Activated CD4-positive, alpha-beta T cell treated with anti-CD3 and anti-CD28 coated beads for 4 hours (primary cell): ENCODE measurements around the gene CYP11A1.
A peak's percentile ranks its signal among the peaks of the same experiment; 100 is the strongest.
"Not testable (repeated sequence)": the region's sequence is repeated elsewhere in the genome, so short reads cannot be mapped to it uniquely, and the experiment has no call there.

Source experiments
- DNase-seq, 2 donors: peaks; one replicate each; pipeline ENCODE4 v3.0.0-alpha.2; 2020

CYP11A1 gene

DNA sequence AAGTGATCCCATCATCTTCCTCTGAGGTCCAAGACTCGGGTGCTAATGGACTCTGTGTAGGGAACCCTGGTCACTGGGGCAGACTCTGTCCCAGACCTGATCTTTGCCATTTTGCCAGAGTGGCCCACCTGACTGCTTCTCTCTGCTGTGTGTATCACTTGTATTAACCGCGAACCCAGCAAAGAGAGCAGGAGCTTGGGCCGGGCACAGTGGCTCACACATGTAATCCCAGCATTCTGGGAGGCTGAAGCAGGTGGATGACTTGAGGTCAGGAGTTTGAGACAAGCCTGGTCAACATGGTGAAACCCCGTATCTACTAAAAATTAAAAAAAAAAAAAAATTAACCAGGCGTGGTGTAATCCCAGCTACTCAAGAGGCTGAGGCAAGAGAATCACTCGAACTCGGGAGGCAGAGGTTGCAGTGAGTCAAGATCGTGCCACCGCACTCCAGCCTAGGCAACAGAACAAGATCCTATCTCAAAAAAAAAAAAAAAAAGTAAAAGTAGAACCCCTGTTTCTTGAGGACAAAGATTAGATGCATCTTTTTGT is 32.9 kb upstream of the CYP11A1 start:
- no peak for DNase-seq

- DNase-seq: peak; percentile 44 to 63
Observed at GRCh38 chr15:74399511-74400312, 32.3 kb upstream of the CYP11A1 start.

DNA sequence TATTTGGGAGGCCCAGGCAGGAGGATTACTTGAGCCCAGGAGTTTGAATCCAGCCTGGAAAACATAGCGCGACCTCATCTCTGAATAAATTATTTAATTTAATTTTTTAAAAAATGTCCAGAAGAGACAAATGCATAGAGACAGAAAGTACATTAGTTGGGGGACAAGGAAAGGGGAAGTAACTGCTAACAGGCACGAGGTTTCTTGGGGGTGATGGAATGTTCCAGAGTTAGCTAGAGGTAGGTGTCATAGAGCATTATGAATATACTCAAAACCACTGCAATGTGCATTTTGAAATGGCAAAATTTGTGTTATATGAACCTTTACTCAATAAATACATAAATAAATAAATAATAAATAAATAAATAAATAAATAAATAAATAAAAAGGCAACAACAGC is 31.7 kb upstream of the CYP11A1 start:
- no peak for DNase-seq

GRCh38 chr15:74398183-74398582 is 30.7 kb upstream of the CYP11A1 start:
- DNase-seq: no peak

GRCh38 chr15:74397239-74398068 is 30.0 kb upstream of the CYP11A1 start:
- DNase-seq: no peak

GRCh38 chr15:74396445-74397238 is 29.2 kb upstream of the CYP11A1 start:
- peak; percentile 60 to 82 for DNase-seq

DNA sequence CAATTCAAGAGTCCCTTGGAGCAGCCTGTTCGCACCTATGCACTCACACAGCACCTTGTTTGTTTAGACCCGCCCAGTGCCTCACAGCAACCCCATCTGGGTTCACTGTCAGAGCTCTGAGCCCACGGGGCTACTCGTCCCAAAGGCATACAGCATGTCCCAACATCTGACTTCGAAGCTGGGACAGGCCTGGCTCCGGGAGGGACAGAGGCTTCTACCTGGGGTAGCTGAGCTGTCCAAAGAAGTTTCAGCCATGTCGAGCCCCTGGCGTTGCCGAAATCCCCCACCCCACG is 28.6 kb upstream of the CYP11A1 start:
- no peak for DNase-seq

GRCh38 chr15:74395319-74396145 is 28.1 kb upstream of the CYP11A1 start:
- DNase-seq: no peak

- no peak for DNase-seq
Observed at GRCh38 chr15:74394090-74394846, 26.8 kb upstream of the CYP11A1 start.

- DNase-seq: no peak
Observed at GRCh38 chr15:74393423-74393822, 26.0 kb upstream of the CYP11A1 start.

- DNase-seq: no peak
Observed at GRCh38 chr15:74392902-74393301, 25.5 kb upstream of the CYP11A1 start.

- DNase-seq: no peak
Observed at GRCh38 chr15:74392451-74392830, 25.0 kb upstream of the CYP11A1 start.

GRCh38 chr15:74391582-74392450 is 24.4 kb upstream of the CYP11A1 start:
- no peak for DNase-seq

DNA sequence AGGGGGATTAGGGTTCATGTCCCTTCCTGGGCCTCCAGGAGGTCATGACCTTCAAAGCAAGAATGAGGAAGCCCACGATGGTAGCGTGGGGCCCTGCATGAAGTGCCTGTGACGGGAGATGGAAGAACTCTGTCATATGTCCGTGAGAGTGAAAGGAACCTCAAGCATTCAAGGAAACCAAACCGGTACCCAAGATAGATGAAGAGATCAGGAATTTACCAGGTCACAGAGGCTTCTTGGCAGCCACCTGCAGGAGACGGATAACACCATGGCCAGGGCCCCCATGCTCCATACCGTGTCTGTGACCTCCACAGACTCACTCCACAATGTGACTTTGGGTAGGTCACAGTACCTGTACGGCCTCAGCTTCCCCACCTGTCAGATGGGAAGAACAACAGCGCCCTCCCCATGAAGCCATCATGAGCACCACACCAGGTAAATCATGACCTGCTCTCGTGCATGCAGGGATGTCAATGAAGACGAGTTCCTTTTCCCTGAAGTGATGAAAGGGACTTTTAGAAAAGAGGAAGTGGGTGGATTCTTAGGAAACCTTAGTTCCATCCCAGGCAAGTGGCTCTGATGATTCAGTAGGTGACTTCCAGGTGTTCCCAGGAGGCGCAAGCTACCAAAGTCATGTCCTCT is 23.3 kb upstream of the CYP11A1 start:
- no peak for DNase-seq

DNA sequence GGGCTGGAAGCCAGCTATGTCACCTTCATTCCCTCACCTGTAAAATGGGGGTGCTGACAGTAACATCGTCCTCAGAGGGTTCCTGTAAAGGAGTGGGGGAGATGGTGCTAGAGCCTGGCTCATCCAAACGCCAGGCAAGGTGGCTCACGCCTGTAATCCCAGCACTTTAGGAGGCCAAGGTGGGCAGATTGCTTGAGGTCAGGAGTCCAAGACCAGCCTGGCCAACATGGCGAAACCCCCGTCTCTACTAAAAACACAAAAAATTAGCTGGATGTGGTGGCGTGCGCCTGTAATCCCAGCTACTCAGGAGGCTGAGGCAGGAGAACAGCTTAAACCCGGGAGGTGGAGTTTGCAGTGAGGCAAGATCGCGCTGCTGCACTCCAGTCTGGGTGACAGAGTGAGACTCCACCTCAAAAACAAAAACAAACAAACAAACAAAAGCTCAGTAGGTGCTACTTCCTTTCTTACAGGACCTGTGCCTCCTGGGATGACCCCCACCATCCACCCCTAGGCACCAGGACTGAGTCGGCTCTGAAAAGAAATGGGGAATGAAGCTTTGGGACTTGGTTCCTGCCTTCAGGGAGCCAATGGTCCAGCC is 22.7 kb upstream of the CYP11A1 start:
- not testable (repeated sequence) for DNase-seq

DNA sequence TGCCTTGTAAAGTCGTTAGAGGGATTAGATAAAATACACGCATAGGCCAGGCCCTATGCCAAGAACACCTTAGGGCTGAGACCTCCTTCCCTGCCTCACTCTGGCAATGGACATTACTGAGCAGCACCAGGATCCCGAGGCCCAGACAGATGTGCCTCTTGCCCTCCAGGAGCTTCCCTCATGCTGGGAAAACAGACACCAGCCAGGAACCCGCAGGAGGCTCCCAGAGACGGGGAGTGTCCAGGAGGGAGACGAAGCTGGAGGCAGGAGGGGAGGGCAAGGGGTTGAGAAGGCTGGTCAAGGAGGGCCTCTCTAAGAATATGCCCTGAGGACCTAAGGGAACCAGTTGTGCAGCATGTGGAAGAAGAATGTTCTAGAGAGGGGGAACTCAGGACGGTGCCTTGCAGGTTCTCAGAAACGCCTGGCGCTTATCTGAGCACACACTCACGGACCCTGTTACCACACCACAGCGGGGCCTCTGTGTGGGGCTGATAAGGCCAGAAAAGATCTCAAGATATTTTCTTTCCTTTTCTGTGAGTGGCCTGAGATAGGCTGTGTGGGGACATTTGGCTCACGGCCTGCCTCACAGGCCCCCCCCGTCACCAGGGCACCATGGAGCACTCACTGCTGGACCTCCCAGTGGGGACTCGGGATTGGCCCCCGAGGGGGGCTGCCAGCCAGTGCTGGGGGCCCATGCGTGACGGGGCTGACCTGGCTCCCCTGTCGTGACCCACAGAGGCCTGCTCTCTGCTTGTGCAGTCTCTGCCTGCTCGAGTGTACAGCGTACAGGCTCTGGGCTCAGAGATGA is 22.0 kb upstream of the CYP11A1 start:
- no peak for DNase-seq

- DNase-seq: no peak
Observed at GRCh38 chr15:74388363-74388951, 21.0 kb upstream of the CYP11A1 start.
